Transverse colon (tissue), 4 donors: ENCODE data around the gene SDR9C7. TPM values are rescaled to one million over a fixed set of nuclear protein-coding genes. Genes with fewer than 3 reads are reported as not detected.
"Not testable (repeated sequence)": the region's sequence is repeated elsewhere in the genome, so short reads cannot be mapped to it uniquely, and the experiment has no call there.

Source experiments
- DNase-seq: peaks from one replicate; pipeline ENCODE4 v3.0.0-alpha.2; 2019
- H3K27ac ChIP-seq, 4 donors: fragments of 200-600 bp; sonication (generic); 2 replicates each; pipeline ENCODE4 v1.5.1; 2016 to 2018; ENCODE audit warnings: inconsistent platforms in 4 of 4
- H3K27me3 ChIP-seq: fragments of 200-600 bp; sonication (generic); 2 replicates; pipeline ENCODE4 v1.5.1; 2017; ENCODE audit warnings: inconsistent platforms
- H3K36me3 ChIP-seq, 4 donors: fragments of 200-600 bp; sonication (generic); 2 replicates each; pipeline ENCODE4 v1.5.1; 2017 to 2019; ENCODE audit warnings: inconsistent platforms in 4 of 4
- H3K4me1 ChIP-seq, 4 donors: fragments of 200-600 bp; sonication (generic); 2 replicates each; pipeline ENCODE4 v1.5.1; 2017 to 2020; ENCODE audit warnings: inconsistent platforms in 4 of 4
- H3K4me3 ChIP-seq, 4 donors: fragments of 200-600 bp; sonication (generic); 1 replicate in 1 of 4; 2 replicates in 3 of 4; pipeline versions ENCODE4 v1.5.1 to v1.6.1; 2017 to 2019; ENCODE audit warnings: inconsistent platforms in 4 of 4
- H3K9me3 ChIP-seq, 2 donors: fragments of 200-600 bp; sonication (generic); 2 replicates each; pipeline ENCODE4 v1.5.1; 2017 to 2019; ENCODE audit warnings: inconsistent platforms in 2 of 2
- EP300 ChIP-seq: sonication (generic); formaldehyde crosslinking; IDR thresholded peaks from one replicate; pipeline ENCODE4 v1.6.1; 2017; ENCODE audit warnings: antibody characterized with exemption, low read depth
- POLR2A ChIP-seq: fragments of 450-650 bp; IDR thresholded peaks from one replicate; pipeline ENCODE4 v1.6.1; 2016; ENCODE audit warnings: antibody characterized with exemption, mild to moderate bottlenecking, moderate library complexity
- POLR2AphosphoS5 ChIP-seq, 3 donors: sonication (generic); formaldehyde crosslinking; IDR thresholded peaks; one replicate each; pipeline ENCODE4 v1.6.1; 2016; ENCODE audit warnings: antibody characterized with exemption in 3 of 3
- WGBS, 2 donors: methylation state at CpG; one replicate each; pipeline ENCODE4 v1.1.5; 2018; ENCODE audit warnings: low coverage in 1 of 2; 5-methylcytosine and 5-hydroxymethylcytosine counted together
- in situ Hi-C, 4 donors: fragments of 200-750 bp; cut with MboI; loops; one replicate each; pipeline versions ENCODE4 v1.15.0 to v1.15.1; 2017; ENCODE audit warnings: low sequenced_read_pairs in 3 of 4, low pct_ligation_motif_present in 1 of 4, low pct_unique_long_range_greater_than_20kb in 1 of 4
- intact Hi-C: fragments of 100-400 bp; cut with DNase I; formaldehyde crosslinking; loops from one replicate; pipeline ENCODE4 v1.15.1; 2023; ENCODE audit warnings: low total_unique reads
- total RNA-seq, 4 donors: library from RNA; depleted of rRNA; stranded (reverse); fragments of >200 nt; gene quantifications; one replicate each; pipeline ENCODE4 v1.1.0, GENCODE V29; 2016
- TF ChIP-seq, protein P1 (sequence below), 5 experiments: fragments of 200-600 bp in 3 of 5; fragments of 450-650 bp in 2 of 5; sonication (generic) in 3 of 5; IDR thresholded peaks; 1 replicate in 2 of 5; 2 replicates in 3 of 5; pipeline ENCODE4 v1.5.1; 2016 to 2017; ENCODE audit warnings: antibody characterized with exemption in 5 of 5, inconsistent platforms in 3 of 5, mild to moderate bottlenecking in 2 of 5, moderate library complexity in 1 of 5

The SDR9C7 gene
- total RNA-seq, 4 donors from 2014 or later, result not detected

DNA sequence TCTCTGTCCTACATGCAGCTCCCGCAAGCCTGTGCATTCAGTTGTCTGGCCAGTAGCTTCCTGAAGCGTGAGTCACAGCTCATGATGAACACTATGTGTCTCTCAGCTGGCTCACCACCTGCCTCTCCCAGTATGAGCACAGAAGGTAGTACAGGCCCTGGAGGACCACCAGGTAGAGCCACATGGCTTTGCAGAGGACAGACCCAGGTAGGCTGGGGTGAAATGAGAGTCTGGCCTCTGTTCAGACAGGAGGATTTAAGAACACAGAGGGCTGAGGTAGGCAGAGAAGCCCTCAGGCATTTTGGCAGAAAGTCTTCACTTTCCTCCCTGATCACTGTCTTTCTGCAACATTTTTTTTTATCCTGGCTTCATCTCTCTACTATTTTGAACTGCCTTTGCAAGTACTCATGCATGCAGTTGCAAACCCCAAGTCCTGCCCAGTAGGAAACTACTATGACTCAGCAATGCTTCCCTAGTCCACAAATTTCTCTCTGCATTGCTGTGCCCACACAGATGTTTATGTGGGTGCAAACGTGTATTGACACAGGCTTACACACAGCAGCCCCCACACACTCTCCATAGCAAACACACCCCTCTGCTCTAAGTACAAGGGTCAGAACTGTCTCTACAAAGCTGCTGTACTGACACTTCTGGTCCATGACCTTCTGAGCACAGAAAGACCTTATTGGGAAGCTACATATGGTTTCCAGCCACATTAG, 7.2 kb upstream of the SDR9C7 start:
- no peaks in the 10 kb centered on the region for H3K27me3 ChIP-seq
- peak overlapping the region in 3 of 4 donors; percentile 55 to 62 (median 58) for H3K27ac ChIP-seq
- H3K9me3 ChIP-seq, result no peaks in the 10 kb centered on the region
- peaks cover 0 to 10% (median 7%) of the 10 kb centered on the region in 4 donors for H3K4me1 ChIP-seq
- in situ Hi-C loops, result no loop called here
- no peak overlapping the region for H3K4me3 ChIP-seq
- DNase-seq, result no peak
- intact Hi-C loops, result no loop called here
- 0 to 33% methylated on average over 1 to 2 of the region's 3 CpGs for WGBS, 2 donors
- TF ChIP-seq POLR2A (no peak), POLR2AphosphoS5 (IDR thresholded peaks at IDR 0.05) (no peak), EP300 (no peak)
- TF ChIP-seq, protein P1, sequence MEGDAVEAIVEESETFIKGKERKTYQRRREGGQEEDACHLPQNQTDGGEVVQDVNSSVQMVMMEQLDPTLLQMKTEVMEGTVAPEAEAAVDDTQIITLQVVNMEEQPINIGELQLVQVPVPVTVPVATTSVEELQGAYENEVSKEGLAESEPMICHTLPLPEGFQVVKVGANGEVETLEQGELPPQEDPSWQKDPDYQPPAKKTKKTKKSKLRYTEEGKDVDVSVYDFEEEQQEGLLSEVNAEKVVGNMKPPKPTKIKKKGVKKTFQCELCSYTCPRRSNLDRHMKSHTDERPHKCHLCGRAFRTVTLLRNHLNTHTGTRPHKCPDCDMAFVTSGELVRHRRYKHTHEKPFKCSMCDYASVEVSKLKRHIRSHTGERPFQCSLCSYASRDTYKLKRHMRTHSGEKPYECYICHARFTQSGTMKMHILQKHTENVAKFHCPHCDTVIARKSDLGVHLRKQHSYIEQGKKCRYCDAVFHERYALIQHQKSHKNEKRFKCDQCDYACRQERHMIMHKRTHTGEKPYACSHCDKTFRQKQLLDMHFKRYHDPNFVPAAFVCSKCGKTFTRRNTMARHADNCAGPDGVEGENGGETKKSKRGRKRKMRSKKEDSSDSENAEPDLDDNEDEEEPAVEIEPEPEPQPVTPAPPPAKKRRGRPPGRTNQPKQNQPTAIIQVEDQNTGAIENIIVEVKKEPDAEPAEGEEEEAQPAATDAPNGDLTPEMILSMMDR (IDR thresholded peaks at IDR 0.05), result no peak
- H3K36me3 ChIP-seq, result no peaks in the 10 kb centered on the region

GRCh38 chr12:56940942-56941298, 6.7 kb upstream of the SDR9C7 start:
- WGBS, 2 donors, result 40% methylated on average over 1 of the region's 4 CpGs; no CpG with 5 or more reads in 1 of the 2 donors
- H3K9me3 ChIP-seq, H3K36me3 ChIP-seq, H3K4me1 ChIP-seq, DNase-seq, H3K27ac ChIP-seq, intact Hi-C loops, in situ Hi-C loops, H3K4me3 ChIP-seq, H3K27me3 ChIP-seq: not testable (repeated sequence)

GRCh38 chr12:56935752-56936151, 1.5 kb upstream of the SDR9C7 start:
- in situ Hi-C loops, result no loop called here
- no peaks in the 10 kb centered on the region for H3K27me3 ChIP-seq
- DNase-seq, result no peak
- intact Hi-C loops, result no loop called here
- peaks cover 0 to 11% (median 0%) of the 10 kb centered on the region in 4 donors for H3K4me1 ChIP-seq
- WGBS, 2 donors, result 71% methylated on average over 2 of the region's 2 CpGs; no CpG with 5 or more reads in 1 of the 2 donors
- no peak overlapping the region for H3K4me3 ChIP-seq
- H3K9me3 ChIP-seq, result no peaks in the 10 kb centered on the region
- H3K36me3 ChIP-seq, result no peaks in the 10 kb centered on the region
- no peak overlapping the region for H3K27ac ChIP-seq
- TF ChIP-seq, protein P1 (IDR thresholded peaks at IDR 0.05), result no peak
- TF ChIP-seq EP300 (no peak), POLR2AphosphoS5 (IDR thresholded peaks at IDR 0.05) (no peak), POLR2A (no peak)

DNA sequence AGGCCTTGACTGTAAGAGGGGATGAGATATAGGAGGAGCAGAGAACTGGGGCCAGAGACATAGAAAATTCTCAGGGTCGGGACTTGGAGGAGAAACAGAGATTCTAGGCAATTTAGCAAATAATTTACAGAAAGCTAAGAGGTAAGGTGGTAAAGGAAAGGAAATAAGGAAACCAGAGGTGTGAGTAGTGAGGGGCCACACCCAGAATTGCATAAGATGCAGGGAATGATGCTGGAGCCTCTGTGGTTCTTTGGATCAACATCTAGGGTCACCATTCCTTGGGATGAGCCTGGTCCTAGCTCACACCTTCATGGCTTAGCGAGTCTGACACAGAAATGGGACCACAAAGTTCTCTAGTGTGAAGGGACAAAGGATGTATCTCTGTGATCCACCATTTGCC, 949 bp upstream of the SDR9C7 start:
- TF ChIP-seq EP300 (no peak), POLR2AphosphoS5 (IDR thresholded peaks at IDR 0.05) (no peak), POLR2A (no peak)
- TF ChIP-seq, protein P1 (IDR thresholded peaks at IDR 0.05), result no peak
- WGBS, 2 donors, result 52 to 54% methylated on average over 2 of the region's 2 CpGs
- H3K9me3 ChIP-seq, result no peaks in the 10 kb centered on the region
- no peak overlapping the region for H3K27ac ChIP-seq
- H3K36me3 ChIP-seq, result no peaks in the 10 kb centered on the region
- intact Hi-C loops (no loop called here), in situ Hi-C loops (no loop called here)
- no peak for DNase-seq
- H3K4me1 ChIP-seq, result peaks cover 0 to 11% (median 0%) of the 10 kb centered on the region in 4 donors
- no peaks in the 10 kb centered on the region for H3K27me3 ChIP-seq
- no peak overlapping the region for H3K4me3 ChIP-seq

GRCh38 chr12:56932867-56933266, 1.3 kb downstream of the SDR9C7 start:
- intact Hi-C loops (no loop called here), in situ Hi-C loops (no loop called here)
- Histone ChIP-seq H3K4me3 (no peak overlapping the region), H3K36me3 (no peaks in the 10 kb centered on the region), H3K4me1 (peaks cover 0 to 11% (median 0%) of the 10 kb centered on the region in 4 donors), H3K9me3 (no peaks in the 10 kb centered on the region), H3K27me3 (no peaks in the 10 kb centered on the region), H3K27ac (no peak overlapping the region)
- WGBS, 2 donors, result 76 to 86% methylated on average over 1 of the region's 1 CpG
- TF ChIP-seq POLR2AphosphoS5 (IDR thresholded peaks at IDR 0.05) (no peak), EP300 (no peak), POLR2A (no peak)
- TF ChIP-seq, protein P1 (IDR thresholded peaks at IDR 0.05), result no peak
- DNase-seq, result peak; percentile 22
